22Rv1 (cell line): ENCODE measurements around the gene ZC3H12A.

Source experiments
- H3K27ac ChIP-seq: fragments of 450-650 bp; 2 replicates; pipeline ENCODE4 v1.5.1; 2017
- CTCF ChIP-seq: fragments of 450-650 bp; IDR thresholded peaks from 2 replicates; pipeline ENCODE4 v1.5.1; 2017; ENCODE audit warnings: mild to moderate bottlenecking
- ZFX ChIP-seq: fragments of 450-650 bp; IDR thresholded peaks from 2 replicates; pipeline ENCODE4 v1.6.1; 2017; ENCODE audit warnings: antibody characterized with exemption, borderline replicate concordance

The ZC3H12A gene

DNA sequence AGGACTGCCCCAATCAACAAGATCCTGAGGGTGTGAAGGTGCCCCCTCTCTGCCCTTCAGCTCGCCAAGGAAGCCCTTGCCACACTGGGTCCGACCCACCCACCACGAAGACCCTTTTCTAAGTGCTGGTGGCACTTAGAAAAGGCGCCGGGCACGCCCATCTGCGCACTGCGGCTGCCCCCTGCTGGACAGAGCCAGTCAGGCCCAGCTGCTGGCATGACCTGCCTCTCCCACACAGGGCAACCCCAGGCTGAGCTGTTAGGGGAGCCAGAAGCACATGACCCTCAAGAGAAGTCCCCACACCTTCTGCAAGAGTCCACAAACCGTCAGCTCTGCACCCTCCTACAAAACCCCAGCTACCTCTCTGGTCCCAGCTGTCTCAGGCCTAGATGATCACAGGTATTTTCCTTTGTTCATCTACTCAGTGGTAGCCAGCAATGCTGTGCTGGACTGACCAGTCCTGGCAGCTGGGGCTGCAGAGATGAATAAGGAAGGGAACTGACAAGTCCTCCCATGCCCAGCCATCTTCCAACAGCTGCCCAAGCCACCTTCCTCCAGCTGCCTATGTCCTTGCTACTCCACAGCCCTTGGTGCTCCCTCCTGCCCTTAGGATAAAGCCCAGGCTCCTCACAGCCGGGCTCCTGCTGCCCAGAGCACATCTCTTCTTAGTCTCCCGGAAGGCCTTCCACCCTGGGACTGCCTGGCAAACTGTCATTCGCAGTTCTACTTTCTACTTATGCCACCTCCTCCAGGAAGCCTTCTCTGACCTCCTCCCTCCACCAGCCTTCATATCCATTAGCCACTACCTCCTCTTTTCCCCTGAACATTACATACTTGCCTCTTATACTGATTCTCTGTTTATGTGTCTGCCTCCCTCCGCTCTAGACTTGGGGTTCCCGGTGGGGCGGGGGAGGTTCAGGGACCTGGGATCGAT lies 39.8 kb upstream of the ZC3H12A start:
- TF ChIP-seq CTCF (peak; percentile 96), ZFX (no peak)
- H3K27ac ChIP-seq = no peak overlapping the region

DNA sequence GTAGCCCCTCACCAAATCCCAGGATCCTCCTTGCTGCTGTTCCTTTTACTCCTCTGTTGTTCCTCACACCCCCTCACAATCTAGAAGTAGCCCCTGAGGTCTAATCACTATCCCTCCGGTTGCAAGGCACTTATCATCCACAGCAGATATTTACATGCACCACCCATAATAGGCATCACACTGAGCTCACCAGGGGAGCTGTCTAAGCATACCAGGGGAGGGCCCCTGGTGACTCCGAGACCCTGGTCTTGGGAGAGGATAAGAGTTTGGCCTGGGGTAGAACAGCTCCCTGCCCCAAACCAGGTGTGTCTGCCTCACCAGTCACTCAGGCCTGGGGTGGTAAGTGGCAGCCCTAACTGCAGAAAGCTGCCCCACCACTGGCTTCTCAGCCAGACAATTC lies 37.3 kb upstream of the ZC3H12A start:
- H3K27ac ChIP-seq = no peak overlapping the region
- TF ChIP-seq ZFX (no peak), CTCF (no peak)

- no peak overlapping the region for H3K27ac ChIP-seq
- no peak for TF ChIP-seq ZFX
- TF ChIP-seq CTCF = no peak
These were observed 36.1 kb upstream of the ZC3H12A start for GRCh38 chr1:37438037-37438868.

GRCh38 chr1:37438869-37439343 lies 35.5 kb upstream of the ZC3H12A start:
- no peak for TF ChIP-seq CTCF
- TF ChIP-seq ZFX = no peak
- no peak overlapping the region for H3K27ac ChIP-seq

DNA sequence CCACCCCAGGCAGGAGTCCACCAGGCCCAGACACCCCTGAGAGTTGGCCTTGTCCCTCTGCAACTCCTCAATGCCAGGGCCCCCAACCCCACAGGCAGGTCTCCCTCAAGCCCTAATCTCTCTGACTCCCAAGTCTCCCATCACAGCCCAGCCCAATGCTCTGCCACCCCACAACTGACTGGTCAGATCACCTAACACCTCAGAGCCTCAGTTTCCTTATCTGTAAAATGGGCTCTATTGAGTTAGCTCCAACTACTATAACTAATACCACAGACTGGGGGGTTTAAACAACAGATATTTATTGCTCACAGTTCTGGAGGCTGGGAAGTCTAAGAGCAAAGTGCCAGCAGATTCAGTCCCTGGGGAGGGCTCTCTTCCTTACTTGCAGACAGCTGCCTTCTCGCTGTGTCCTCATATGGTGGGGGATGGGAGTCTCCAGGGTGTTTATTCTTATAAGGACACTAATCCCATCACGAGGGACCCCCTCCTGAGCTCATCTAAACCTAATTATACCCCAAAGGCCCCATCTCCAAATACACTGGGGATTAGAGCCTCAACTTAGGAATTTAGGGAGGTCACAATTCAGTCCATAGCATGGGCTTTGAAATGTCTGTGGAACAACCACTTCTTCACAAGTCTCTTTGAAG lies 34.9 kb upstream of the ZC3H12A start:
- TF ChIP-seq CTCF (no peak), ZFX (no peak)
- no peak overlapping the region for H3K27ac ChIP-seq

- H3K27ac ChIP-seq = no peak overlapping the region
- no peak for TF ChIP-seq CTCF
- no peak for TF ChIP-seq ZFX
These were observed 32.9 kb upstream of the ZC3H12A start for GRCh38 chr1:37441490-37441889.
